HG03575 (cell line): ENCODE measurements around the gene CTNNA3.
"Not testable (repeated sequence)": the region's sequence is repeated elsewhere in the genome, so short reads cannot be mapped to it uniquely, and the experiment has no call there.

ENCODE experiments used
- ATAC-seq: cut with Tn5 transposase; IDR thresholded peaks from one replicate; pipeline ENCODE4 v1.9.1; 2021; ENCODE audit not compliant: unreplicated experiment, insufficient number of reproducible peaks, low FRiP score; ENCODE audit errors: extremely low read depth

Gene CTNNA3

GRCh38 chr10:67433276-67433675 is 262.7 kb downstream of the CTNNA3 start:
- ATAC-seq, result no peak

- ATAC-seq, result no peak
Observed at GRCh38 chr10:67402620-67403019, 293.4 kb downstream of the CTNNA3 start.

GRCh38 chr10:67401711-67402110 is 294.3 kb downstream of the CTNNA3 start:
- ATAC-seq, result no peak

GRCh38 chr10:67386841-67387533 is 309.0 kb downstream of the CTNNA3 start:
- not testable (repeated sequence) for ATAC-seq

GRCh38 chr10:67386260-67386659 is 309.7 kb downstream of the CTNNA3 start:
- no peak for ATAC-seq

- ATAC-seq, result no peak
Observed at GRCh38 chr10:67385566-67385965, 310.4 kb downstream of the CTNNA3 start.

- no peak for ATAC-seq
Observed at GRCh38 chr10:67385089-67385488, 310.9 kb downstream of the CTNNA3 start.

- ATAC-seq, result no peak
Observed at GRCh38 chr10:67331121-67331910, 364.7 kb downstream of the CTNNA3 start.

- no peak for ATAC-seq
Observed at GRCh38 chr10:67327626-67328535, 368.1 kb downstream of the CTNNA3 start.

GRCh38 chr10:67319976-67320375 is 376.0 kb downstream of the CTNNA3 start:
- ATAC-seq, result no peak

- ATAC-seq, result no peak
Observed at GRCh38 chr10:67308912-67309311, 387.1 kb downstream of the CTNNA3 start.

GRCh38 chr10:67306588-67307205 is 389.3 kb downstream of the CTNNA3 start:
- ATAC-seq, result no peak

- no peak for ATAC-seq
Observed at GRCh38 chr10:67302701-67303100, 393.3 kb downstream of the CTNNA3 start.

- no peak for ATAC-seq
Observed at GRCh38 chr10:67299761-67300160, 396.2 kb downstream of the CTNNA3 start.

- ATAC-seq, result no peak
Observed at GRCh38 chr10:67297637-67298181, 398.3 kb downstream of the CTNNA3 start.

GRCh38 chr10:67296926-67297325 is 399.1 kb downstream of the CTNNA3 start:
- no peak for ATAC-seq

GRCh38 chr10:67288688-67289410 is 407.1 kb downstream of the CTNNA3 start:
- ATAC-seq, result no peak

- no peak for ATAC-seq
Observed at GRCh38 chr10:67284589-67284988, 411.4 kb downstream of the CTNNA3 start.
